Neural progenitor cell (in vitro differentiated cells): ENCODE data around the gene STIL. TPM values are rescaled to one million over a fixed set of nuclear protein-coding genes. Genes with fewer than 3 reads are reported as not detected.

Experiments
- DNase-seq: peaks from one replicate; pipeline ENCODE4 v3.0.0-alpha.2; 2016; ENCODE audit warnings: low spot score
- H2AFZ ChIP-seq: fragments of 200-600 bp; sonication (generic); replicated peaks from 2 replicates; pipeline ENCODE4 v1.6.1; 2016; ENCODE audit warnings: antibody characterized with exemption
- H3F3A ChIP-seq: fragments of 200-600 bp; sonication (generic); 2 replicates; pipeline ENCODE4 v1.6.1; 2016; ENCODE audit warnings: antibody characterized with exemption, low read depth
- H3K27ac ChIP-seq: fragments of 200-600 bp; sonication (generic); 2 replicates; pipeline ENCODE4 v1.5.1; 2016; ENCODE audit warnings: mild to moderate bottlenecking
- H3K27me3 ChIP-seq: fragments of 200-600 bp; sonication (generic); 2 replicates; pipeline ENCODE4 v1.6.1; 2016; ENCODE audit warnings: mild to moderate bottlenecking, moderate library complexity
- H3K36me3 ChIP-seq: fragments of 200-600 bp; sonication (generic); 2 replicates; pipeline ENCODE4 v1.5.1; 2016
- H3K4me1 ChIP-seq: fragments of 200-600 bp; sonication (generic); 2 replicates; pipeline ENCODE4 v1.6.1; 2016; ENCODE audit warnings: mixed run types
- H3K4me2 ChIP-seq: fragments of 200-600 bp; sonication (generic); 2 replicates; pipeline ENCODE4 v1.6.1; 2016
- H3K4me3 ChIP-seq: fragments of 200-600 bp; sonication (generic); 2 replicates; pipeline ENCODE4 v1.5.1; 2016
- H3K79me2 ChIP-seq: fragments of 200-600 bp; sonication (generic); 2 replicates; pipeline ENCODE4 v1.6.1; 2016; ENCODE audit warnings: low read depth
- H3K9ac ChIP-seq: fragments of 200-600 bp; sonication (generic); 2 replicates; pipeline ENCODE4 v1.6.1; 2016
- H3K9me3 ChIP-seq: fragments of 200-600 bp; sonication (generic); 2 replicates; pipeline ENCODE4 v1.5.1; 2016; ENCODE audit warnings: low read depth
- H4K20me1 ChIP-seq: fragments of 200-600 bp; sonication (generic); 2 replicates; pipeline ENCODE4 v1.6.1; 2016; ENCODE audit warnings: low read depth
- H3K27ac Mint-ChIP-seq: 3 replicates; pipeline ENCODE4 v1.8.0; 2021; ENCODE audit warnings: mixed read lengths
- H3K27me3 Mint-ChIP-seq: 2 replicates; pipeline ENCODE4 v1.8.0; 2022; ENCODE audit warnings: low read depth, mild to moderate bottlenecking, inconsistent platforms, moderate library complexity, mixed read lengths; ENCODE audit not compliant: insufficient read depth
- H3K36me3 Mint-ChIP-seq: 3 replicates; pipeline ENCODE4 v1.8.0; 2021; ENCODE audit warnings: mixed read lengths
- H3K4me1 Mint-ChIP-seq: 3 replicates; pipeline ENCODE4 v1.8.0; 2021; ENCODE audit warnings: mixed read lengths
- H3K4me3 Mint-ChIP-seq: 3 replicates; pipeline ENCODE4 v1.8.0; 2021; ENCODE audit warnings: mild to moderate bottlenecking, moderate library complexity, mixed read lengths
- H3K9me3 Mint-ChIP-seq: 3 replicates; pipeline ENCODE4 v1.8.0; 2020; ENCODE audit warnings: mixed read lengths
- CTCF ChIP-seq: fragments of 200-600 bp; sonication (generic); IDR thresholded peaks from 2 replicates; pipeline ENCODE4 v1.5.1; 2017; ENCODE audit warnings: antibody characterized with exemption, mild to moderate bottlenecking
- EZH2 ChIP-seq: fragments of 200-600 bp; sonication (generic); IDR thresholded peaks from 2 replicates; pipeline ENCODE4 v1.6.1; 2017; ENCODE audit warnings: antibody characterized with exemption, mild to moderate bottlenecking, moderate library complexity
- EZH2phosphoT487 ChIP-seq: fragments of 200-600 bp; sonication (generic); IDR thresholded peaks from 2 replicates; pipeline ENCODE4 v1.6.1; 2017; ENCODE audit warnings: antibody characterized with exemption
- total RNA-seq: library from RNA; depleted of rRNA; stranded (reverse); fragments of >200 nt; gene quantifications from 2 replicates; pipeline ENCODE4 v1.2.3, GENCODE V29; 2015; ENCODE audit warnings: low replicate concordance

The STIL gene
- total RNA-seq, 1 donor from 2014 or later, result 59.0 TPM

DNA sequence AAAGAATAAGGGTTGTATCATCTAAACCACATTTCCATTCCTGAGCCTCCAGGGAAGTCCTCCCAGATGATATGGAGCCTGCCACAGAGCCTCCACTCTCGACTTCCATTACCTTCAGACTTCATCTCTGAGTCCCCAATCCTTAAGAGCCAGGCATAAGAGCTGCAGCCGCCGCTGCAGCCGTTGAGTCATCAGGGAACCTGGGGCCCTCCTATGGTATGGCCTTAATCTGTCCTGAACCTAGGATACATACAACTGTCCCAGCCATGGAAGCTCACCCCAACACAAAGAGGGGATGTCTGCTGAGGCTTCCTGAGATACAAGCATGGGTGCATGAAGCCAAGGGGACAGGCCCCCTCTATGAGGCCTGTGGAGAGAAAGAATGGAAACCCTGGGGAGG, 98.2 kb downstream of the STIL start:
- H3K79me2 ChIP-seq, result no peaks in the 10 kb centered on the region
- H3F3A ChIP-seq, result no peaks in the 10 kb centered on the region
- no peak overlapping the region for H3K27ac ChIP-seq
- H3K27ac Mint-ChIP-seq, result no peak overlapping the region
- no peaks in the 10 kb centered on the region for H3K36me3 ChIP-seq
- no peak overlapping the region for H3K4me2 ChIP-seq
- no peaks in the 10 kb centered on the region for H3K36me3 Mint-ChIP-seq
- no peaks in the 10 kb centered on the region for H3K9me3 Mint-ChIP-seq
- H3K4me3 Mint-ChIP-seq, result no peak overlapping the region
- TF ChIP-seq EZH2phosphoT487, result no peak
- no peak for TF ChIP-seq CTCF
- TF ChIP-seq EZH2, result no peak
- no peaks in the 10 kb centered on the region for H4K20me1 ChIP-seq
- H3K27me3 Mint-ChIP-seq, result peaks cover 3% of the 10 kb centered on the region
- no peak for DNase-seq
- H2AFZ ChIP-seq, result no peak overlapping the region
- H3K9ac ChIP-seq, result no peak overlapping the region
- H3K4me3 ChIP-seq, result no peak overlapping the region
- H3K4me1 Mint-ChIP-seq, result no peaks in the 10 kb centered on the region
- no peaks in the 10 kb centered on the region for H3K4me1 ChIP-seq
- H3K27me3 ChIP-seq, result peaks cover 48% of the 10 kb centered on the region
- no peaks in the 10 kb centered on the region for H3K9me3 ChIP-seq

GRCh38 chr1:47214549-47214948, 99.4 kb downstream of the STIL start:
- TF ChIP-seq EZH2phosphoT487, result no peak
- no peak for TF ChIP-seq EZH2
- no peak for TF ChIP-seq CTCF
- Histone ChIP-seq H3K9ac (no peak overlapping the region), H3K27ac (no peak overlapping the region), H3F3A (no peaks in the 10 kb centered on the region), H3K4me2 (no peak overlapping the region), H2AFZ (no peak overlapping the region), H3K4me3 (no peak overlapping the region), H3K36me3 (no peaks in the 10 kb centered on the region), H3K4me1 (no peaks in the 10 kb centered on the region), H3K27me3 (peaks cover 48% of the 10 kb centered on the region), H4K20me1 (no peaks in the 10 kb centered on the region), H3K79me2 (no peaks in the 10 kb centered on the region), H3K9me3 (no peaks in the 10 kb centered on the region)
- Mint-ChIP-seq H3K27ac (no peak overlapping the region), H3K4me1 (no peaks in the 10 kb centered on the region), H3K36me3 (no peaks in the 10 kb centered on the region), H3K4me3 (no peak overlapping the region), H3K27me3 (no peaks in the 10 kb centered on the region), H3K9me3 (no peaks in the 10 kb centered on the region)
- no peak for DNase-seq

DNA sequence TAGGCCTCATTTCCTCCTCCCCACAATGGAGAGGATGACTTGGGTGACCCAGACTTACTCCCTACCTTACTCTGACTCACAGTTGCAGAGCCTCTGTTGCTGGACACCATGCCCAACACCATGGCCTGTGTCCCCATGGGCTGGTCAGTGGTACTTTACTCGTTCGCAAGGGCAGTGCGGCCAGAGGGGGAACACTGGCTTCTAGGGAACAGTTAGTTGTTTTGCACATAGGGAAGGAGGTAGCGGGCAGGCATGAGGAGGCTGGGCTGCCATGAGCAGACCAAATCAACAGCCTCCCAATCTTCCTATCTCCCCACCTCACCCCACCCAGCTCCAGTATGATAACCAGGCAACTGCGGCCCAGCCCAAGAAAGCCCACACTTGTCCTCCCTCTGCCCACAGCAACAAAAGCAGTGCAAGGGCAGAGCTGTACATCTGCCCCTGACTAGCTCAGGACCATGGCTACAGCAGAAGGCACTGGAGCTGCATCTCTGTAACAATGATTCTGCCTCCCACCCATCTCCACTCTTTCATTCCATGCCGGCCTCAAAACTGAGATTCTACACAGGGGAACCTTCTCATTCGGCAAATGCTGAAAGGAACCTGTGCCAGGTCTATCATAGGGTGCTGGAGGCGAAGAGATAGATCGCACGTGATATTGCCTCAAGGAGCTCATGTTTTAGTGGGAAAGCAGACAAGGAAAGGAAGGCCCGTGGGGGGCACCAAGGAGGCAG, 100.5 kb downstream of the STIL start:
- H3K27me3 ChIP-seq, result peaks cover 48% of the 10 kb centered on the region
- H4K20me1 ChIP-seq, result no peaks in the 10 kb centered on the region
- H3K27me3 Mint-ChIP-seq, result peaks cover 2% of the 10 kb centered on the region
- no peaks in the 10 kb centered on the region for H3K36me3 Mint-ChIP-seq
- TF ChIP-seq EZH2phosphoT487 (no peak), EZH2 (no peak), CTCF (no peak)
- no peak overlapping the region for H3K4me2 ChIP-seq
- no peak overlapping the region for H3K27ac Mint-ChIP-seq
- no peak for DNase-seq
- H2AFZ ChIP-seq, result no peak overlapping the region
- no peaks in the 10 kb centered on the region for H3K9me3 Mint-ChIP-seq
- H3F3A ChIP-seq, result peaks cover 5% of the 10 kb centered on the region
- H3K4me1 ChIP-seq, result peaks cover 7% of the 10 kb centered on the region
- no peak overlapping the region for H3K4me3 Mint-ChIP-seq
- no peaks in the 10 kb centered on the region for H3K9me3 ChIP-seq
- H3K36me3 ChIP-seq, result no peaks in the 10 kb centered on the region
- H3K9ac ChIP-seq, result no peak overlapping the region
- peaks cover 8% of the 10 kb centered on the region for H3K4me1 Mint-ChIP-seq
- no peak overlapping the region for H3K27ac ChIP-seq
- no peaks in the 10 kb centered on the region for H3K79me2 ChIP-seq
- H3K4me3 ChIP-seq, result no peak overlapping the region
